GM12878 (cell line): ENCODE measurements around the gene BMPR1B. TPM values are rescaled to one million over a fixed set of nuclear protein-coding genes. Genes with fewer than 3 reads are reported as not detected.

Experiments
- ATAC-seq: fragments of 200-7000 bp; cut with Tn5 transposase; 3 replicates; pipeline ENCODE4 v1.9.1; 2020; ENCODE audit warnings: mild to moderate bottlenecking, moderate library complexity
- BruUV-seq: library from RNA; stranded (reverse); fragments of 400-500 nt; replicated peaks from 2 replicates; lab custom pipeline; 2021; lab: Mats Ljungman, UMichigan
- CTCF ChIA-PET: fragments of 300-600 bp; sonication (Branson Sonifier 250); formaldehyde crosslinking; extraction: SDS; loops from one replicate; lab custom pipeline; 2021; ENCODE audit warnings: inconsistent platforms; lab: Yijun Ruan, JAX
- POLR2A ChIA-PET: fragments of 350-600 bp; formaldehyde crosslinking; extraction: SDS; loops from one replicate; lab custom pipeline; 2021; ENCODE audit warnings: inconsistent platforms; lab: Charles Lee
- RAD21 ChIA-PET: fragments of 300-600 bp; sonication (Branson Sonifier 250); formaldehyde crosslinking; loops from one replicate; lab custom pipeline; 2023; ENCODE audit warnings: antibody characterized with exemption; ENCODE audit not compliant: unreplicated experiment; lab: Charles Lee
- SMC1A ChIA-PET: fragments of 300-600 bp; sonication (Branson Sonifier 250); formaldehyde crosslinking; loops from one replicate; lab custom pipeline; 2023; ENCODE audit not compliant: unreplicated experiment, uncharacterized antibody; lab: Charles Lee
- DNase-seq: peaks from one replicate; pipeline ENCODE4 v3.0.0-alpha.2; 2011; ENCODE audit warnings: low read depth, low spot score
- FAIRE-seq: peaks from 3 replicates; lab custom pipeline; 2011; peaks lifted over from hg19 to GRCh38; lab: Jason Lieb, UNC
- H2AFZ ChIP-seq: 2 replicates; pipeline ENCODE4 v1.6.0; 2011; ENCODE audit warnings: low read depth, low read length, control low read depth; ENCODE audit not compliant: control insufficient read depth
- H3K27ac ChIP-seq: 2 replicates; pipeline ENCODE4 v1.5.1; 2011; ENCODE audit warnings: control low read depth; ENCODE audit not compliant: control insufficient read depth, insufficient read depth
- H3K27me3 ChIP-seq, 2 experiments: replicated peaks in 1 of 2; 2 replicates each; pipeline versions ENCODE4 v1.6.0 to v1.6.1; 2011; ENCODE audit warnings: low read length in 1 of 2; ENCODE audit not compliant: control insufficient read depth in 2 of 2, insufficient read depth in 2 of 2
- H3K36me3 ChIP-seq, 2 experiments: 2 replicates each; pipeline ENCODE4 v1.5.1; 2011; ENCODE audit warnings: low read length in 1 of 2; ENCODE audit not compliant: control insufficient read depth in 2 of 2, insufficient read depth in 2 of 2
- H3K4me1 ChIP-seq: 2 replicates; pipeline ENCODE4 v1.6.1; 2011; ENCODE audit warnings: mild to moderate bottlenecking, low read length, moderate library complexity, mixed read lengths; ENCODE audit not compliant: control insufficient read depth, insufficient read depth
- H3K4me2 ChIP-seq: 2 replicates; pipeline ENCODE4 v1.6.0; 2011; ENCODE audit warnings: control low read depth; ENCODE audit not compliant: control insufficient read depth, insufficient read depth
- H3K4me3 ChIP-seq: fragments of 200-600 bp; sonication (generic); 2 replicates; pipeline ENCODE4 v1.5.1; 2016
- H3K79me2 ChIP-seq: 2 replicates; pipeline ENCODE4 v1.6.0; 2011; ENCODE audit warnings: low read length; ENCODE audit not compliant: control insufficient read depth, insufficient read depth
- H3K9ac ChIP-seq: 2 replicates; pipeline ENCODE4 v1.8.0; 2011; ENCODE audit warnings: low read length, control low read depth, mixed read lengths; ENCODE audit not compliant: control insufficient read depth, insufficient read depth
- H3K9me3 ChIP-seq: replicated peaks from 3 replicates; pipeline ENCODE4 v1.5.1; 2011; ENCODE audit warnings: mild to moderate bottlenecking, low read length; ENCODE audit not compliant: control insufficient read depth, insufficient read depth
- H4K20me1 ChIP-seq: 2 replicates; pipeline ENCODE4 v1.6.0; 2011; ENCODE audit not compliant: control insufficient read depth, insufficient read depth
- BHLHE40 ChIP-seq, 2 experiments: fragments of 450-650 bp in 1 of 2; IDR thresholded peaks; 2 replicates each; pipeline ENCODE4 v1.6.1; 2011 to 2017; ENCODE audit warnings: low read depth in 2 of 2, borderline replicate concordance in 1 of 2, improper control_type of control experiment in 1 of 2, low read length in 1 of 2, mild to moderate bottlenecking in 1 of 2
- CREB1 ChIP-seq: IDR thresholded peaks from 2 replicates; pipeline ENCODE4 v1.6.1; 2012; ENCODE audit warnings: low read depth, mild to moderate bottlenecking, inconsistent platforms
- DPF2 ChIP-seq: fragments of 450-650 bp; IDR thresholded peaks from 2 replicates; pipeline ENCODE4 v1.6.1; 2017; ENCODE audit warnings: mild to moderate bottlenecking
- GABPA ChIP-seq: IDR thresholded peaks from 2 replicates; pipeline ENCODE4 v1.6.1; 2014; ENCODE audit warnings: antibody characterized with exemption, low read depth, mild to moderate bottlenecking, inconsistent platforms
- HDAC6 ChIP-seq: fragments of 200-600 bp; sonication (generic); IDR thresholded peaks from one replicate; pipeline ENCODE4 v1.8.0; 2017; ENCODE audit warnings: antibody characterized with exemption; ENCODE audit not compliant: unreplicated experiment
- IKZF2 ChIP-seq, 2 experiments: fragments of 450-650 bp; IDR thresholded peaks; 2 replicates each; pipeline ENCODE4 v1.6.1; 2017; ENCODE audit warnings: mild to moderate bottlenecking in 2 of 2, moderate library complexity in 2 of 2
- NFYA ChIP-seq: IDR thresholded peaks from 2 replicates; pipeline ENCODE4 v1.6.1; 2011; ENCODE audit warnings: low read depth, mild to moderate bottlenecking, low read length, improper control_type of control experiment, borderline replicate concordance
- PAX5 ChIP-seq: IDR thresholded peaks from 2 replicates; pipeline ENCODE4 v1.6.1; 2011; ENCODE audit warnings: low read depth, low read length, borderline replicate concordance
- PAX8 ChIP-seq: fragments of 450-650 bp; IDR thresholded peaks from 2 replicates; pipeline ENCODE4 v1.6.1; 2017; ENCODE audit warnings: mild to moderate bottlenecking, moderate library complexity
- SRF ChIP-seq, 2 experiments: IDR thresholded peaks; 2 replicates each; pipeline ENCODE4 v1.6.1; 2011; ENCODE audit warnings: low read depth in 2 of 2, low read length in 2 of 2, mild to moderate bottlenecking in 1 of 2, moderate library complexity in 1 of 2
- STAT3 ChIP-seq: IDR thresholded peaks from 2 replicates; pipeline ENCODE4 v1.6.1; 2011; ENCODE audit warnings: low read depth, low read length, improper control_type of control experiment
- SUZ12 ChIP-seq: fragments of 200-600 bp; sonication (generic); IDR thresholded peaks from one replicate; pipeline ENCODE4 v1.6.1; 2018; ENCODE audit warnings: antibody characterized with exemption, mild to moderate bottlenecking; ENCODE audit not compliant: unreplicated experiment
- TAF1 ChIP-seq: IDR thresholded peaks from 2 replicates; pipeline ENCODE4 v1.6.1; 2011; ENCODE audit warnings: mild to moderate bottlenecking, low read depth, low read length, borderline replicate concordance
- TCF7 ChIP-seq: IDR thresholded peaks from 2 replicates; pipeline ENCODE4 v1.6.1; 2014; ENCODE audit warnings: antibody characterized with exemption, borderline replicate concordance
- WGBS: methylation state at CpG from one replicate; pipeline ENCODE4 v1.1.6; 2016; ENCODE audit warnings: low lambda C conversion rate; ENCODE audit not compliant: insufficient replicate concordance, insufficient coverage; ENCODE audit errors: missing lambda C conversion rate; 5-methylcytosine and 5-hydroxymethylcytosine counted together
- in situ Hi-C: fragments of 300-500 bp; cut with MboI; formaldehyde crosslinking; loops from 9 replicates; pipeline ENCODE4 v1.14.3; 2018; ENCODE audit warnings: mixed read lengths
- intact Hi-C: fragments of 100-400 bp; cut with micrococcal nuclease; formaldehyde crosslinking; loops from one replicate; pipeline ENCODE4 v1.14.2; 2022; ENCODE audit not compliant: unreplicated experiment
- polyA plus RNA-seq, 11 experiments: library from polyadenylated mRNA; depleted of rRNA in 4 of 11; unstranded in 6 of 11; stranded (reverse) in 5 of 11; fragments of >200 nt; fragmentation: Nextera tagmentation in 4 of 11; fragmentation: Illumina TruSeq in 1 of 11; extraction: Ambion mirVana in 4 of 11; extraction: Trizol in 1 of 11; gene quantifications; 1 replicate in 1 of 11; 2 replicates in 10 of 11; pipeline versions ENCODE4 v1.2.1 to v1.2.3, GENCODE V29; 2011 to 2016; ENCODE audit warnings: inconsistent platforms in 2 of 11, missing spikeins in 2 of 11, low read depth in 1 of 11
- total RNA-seq, 4 experiments: library from RNA; depleted of rRNA in 3 of 4; stranded (reverse); fragments of >200 nt in 3 of 4; fragmentation: Illumina TruSeq in 1 of 4; extraction: Trizol in 1 of 4; gene quantifications; 2 replicates each; pipeline versions ENCODE4 v1.2.1 to v1.2.3, GENCODE V29; 2013 to 2021
- TF ChIP-seq, protein P1 (sequence below): fragments of 450-650 bp; IDR thresholded peaks from 2 replicates; pipeline ENCODE4 v1.6.1; 2017; ENCODE audit warnings: antibody characterized with exemption, mild to moderate bottlenecking, moderate library complexity
- TF ChIP-seq, protein P2 (sequence below): fragments of 150-350 bp; IDR thresholded peaks from 2 replicates; pipeline ENCODE4 v1.6.1; 2014; ENCODE audit warnings: mild to moderate bottlenecking, low read depth, low read length
- TF ChIP-seq, protein P3 (sequence below): fragments of 450-650 bp; IDR thresholded peaks from 2 replicates; pipeline ENCODE4 v1.6.1; 2017; ENCODE audit warnings: low read depth, mild to moderate bottlenecking, moderate library complexity

BMPR1B gene
- total and polyA plus RNA-seq, 10 of the 15 experiments (the other 5 are each of a cell fraction or from before 2014, with no cell fraction given): not detected

DNA sequence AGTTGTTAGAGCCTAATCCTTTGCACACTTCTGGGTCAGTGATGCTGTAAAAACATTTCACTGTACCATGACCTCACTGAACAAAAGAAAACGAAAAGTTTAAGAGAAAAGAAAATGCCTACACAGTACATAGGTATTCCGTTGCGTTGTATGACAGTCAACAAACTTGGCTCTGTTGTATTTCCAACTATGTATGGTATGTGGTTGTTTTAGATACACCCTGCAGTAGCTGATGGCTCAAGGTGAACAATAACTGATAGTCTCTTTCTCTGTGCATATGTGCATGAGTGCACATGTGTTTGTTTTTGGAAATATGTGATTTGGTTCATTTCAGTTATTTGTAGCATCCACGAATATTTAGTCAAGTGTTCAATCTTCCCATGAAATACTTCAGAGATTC is 176.0 kb downstream of the BMPR1B start (continued):
- TF ChIP-seq, protein P1, sequence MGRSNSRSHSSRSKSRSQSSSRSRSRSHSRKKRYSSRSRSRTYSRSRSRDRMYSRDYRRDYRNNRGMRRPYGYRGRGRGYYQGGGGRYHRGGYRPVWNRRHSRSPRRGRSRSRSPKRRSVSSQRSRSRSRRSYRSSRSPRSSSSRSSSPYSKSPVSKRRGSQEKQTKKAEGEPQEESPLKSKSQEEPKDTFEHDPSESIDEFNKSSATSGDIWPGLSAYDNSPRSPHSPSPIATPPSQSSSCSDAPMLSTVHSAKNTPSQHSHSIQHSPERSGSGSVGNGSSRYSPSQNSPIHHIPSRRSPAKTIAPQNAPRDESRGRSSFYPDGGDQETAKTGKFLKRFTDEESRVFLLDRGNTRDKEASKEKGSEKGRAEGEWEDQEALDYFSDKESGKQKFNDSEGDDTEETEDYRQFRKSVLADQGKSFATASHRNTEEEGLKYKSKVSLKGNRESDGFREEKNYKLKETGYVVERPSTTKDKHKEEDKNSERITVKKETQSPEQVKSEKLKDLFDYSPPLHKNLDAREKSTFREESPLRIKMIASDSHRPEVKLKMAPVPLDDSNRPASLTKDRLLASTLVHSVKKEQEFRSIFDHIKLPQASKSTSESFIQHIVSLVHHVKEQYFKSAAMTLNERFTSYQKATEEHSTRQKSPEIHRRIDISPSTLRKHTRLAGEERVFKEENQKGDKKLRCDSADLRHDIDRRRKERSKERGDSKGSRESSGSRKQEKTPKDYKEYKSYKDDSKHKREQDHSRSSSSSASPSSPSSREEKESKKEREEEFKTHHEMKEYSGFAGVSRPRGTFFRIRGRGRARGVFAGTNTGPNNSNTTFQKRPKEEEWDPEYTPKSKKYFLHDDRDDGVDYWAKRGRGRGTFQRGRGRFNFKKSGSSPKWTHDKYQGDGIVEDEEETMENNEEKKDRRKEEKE: no peak
- TF ChIP-seq TCF7: no peak
- no peak for TF ChIP-seq SUZ12
- no peak for TF ChIP-seq PAX5
- no peak for TF ChIP-seq SRF (IDR thresholded peaks at IDR 0.05; ENCODE audit: low read depth in 2 of 2, low read length in 2 of 2)
- TF ChIP-seq CREB1: no peak

DNA sequence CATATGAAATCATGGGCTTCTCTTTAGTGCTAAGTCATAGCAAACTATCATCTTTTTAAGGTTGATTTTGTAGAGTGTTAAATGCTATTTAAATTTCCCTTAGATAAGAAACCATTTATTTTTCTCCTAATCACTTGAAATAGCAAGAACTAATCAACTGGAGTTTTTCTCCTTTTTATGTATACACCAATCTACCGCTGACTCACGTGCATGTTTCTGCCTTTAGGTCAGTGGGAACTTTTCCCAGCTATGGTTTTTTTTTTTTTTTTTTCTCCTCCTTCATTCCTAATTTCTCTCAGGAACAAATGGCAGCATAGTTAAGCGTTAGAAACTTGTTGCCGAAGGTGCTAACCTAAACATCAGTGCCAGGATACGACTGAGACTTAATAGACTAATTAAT is 176.4 kb downstream of the BMPR1B start:
- in situ Hi-C loops (no loop called here), intact Hi-C loops (no loop called here)
- Histone ChIP-seq H3K9me3 (no peaks in the 10 kb centered on the region), H3K4me1 (no peaks in the 10 kb centered on the region), H4K20me1 (no peaks in the 10 kb centered on the region), H3K4me2 (no peak overlapping the region), H2AFZ (no peak overlapping the region), H3K9ac (no peak overlapping the region), H3K79me2 (no peaks in the 10 kb centered on the region), H3K36me3 (no peaks in the 10 kb centered on the region), H3K4me3 (no peak overlapping the region), H3K27me3 (no peaks in the 10 kb centered on the region), H3K27ac (no peak overlapping the region)
- DNase-seq (no peak), ATAC-seq (no peak), FAIRE-seq (no peak)
- ChIA-PET RAD21 (no interaction called here), CTCF (no interaction called here), SMC1A (no interaction called here), POLR2A (no interaction called here)
- 21% methylated on average over 5 of the region's 5 CpGs for WGBS
- BruUV-seq: no TSS peak
- TF ChIP-seq DPF2 (no peak), GABPA (no peak), IKZF2 (IDR thresholded peaks at IDR 0.05) (no peak), TAF1 (no peak), SRF (IDR thresholded peaks at IDR 0.05; ENCODE audit: low read depth in 2 of 2, low read length in 2 of 2) (no peak), TCF7 (no peak), STAT3 (no peak), HDAC6 (no peak), PAX8 (no peak), NFYA (no peak), BHLHE40 (IDR thresholded peaks at IDR 0.05; ENCODE audit: borderline replicate concordance in 1 of 2, low read depth in 2 of 2, low read length in 1 of 2) (no peak)
- TF ChIP-seq, protein P2, sequence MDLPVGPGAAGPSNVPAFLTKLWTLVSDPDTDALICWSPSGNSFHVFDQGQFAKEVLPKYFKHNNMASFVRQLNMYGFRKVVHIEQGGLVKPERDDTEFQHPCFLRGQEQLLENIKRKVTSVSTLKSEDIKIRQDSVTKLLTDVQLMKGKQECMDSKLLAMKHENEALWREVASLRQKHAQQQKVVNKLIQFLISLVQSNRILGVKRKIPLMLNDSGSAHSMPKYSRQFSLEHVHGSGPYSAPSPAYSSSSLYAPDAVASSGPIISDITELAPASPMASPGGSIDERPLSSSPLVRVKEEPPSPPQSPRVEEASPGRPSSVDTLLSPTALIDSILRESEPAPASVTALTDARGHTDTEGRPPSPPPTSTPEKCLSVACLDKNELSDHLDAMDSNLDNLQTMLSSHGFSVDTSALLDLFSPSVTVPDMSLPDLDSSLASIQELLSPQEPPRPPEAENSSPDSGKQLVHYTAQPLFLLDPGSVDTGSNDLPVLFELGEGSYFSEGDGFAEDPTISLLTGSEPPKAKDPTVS: no peak
- TF ChIP-seq, protein P3, sequence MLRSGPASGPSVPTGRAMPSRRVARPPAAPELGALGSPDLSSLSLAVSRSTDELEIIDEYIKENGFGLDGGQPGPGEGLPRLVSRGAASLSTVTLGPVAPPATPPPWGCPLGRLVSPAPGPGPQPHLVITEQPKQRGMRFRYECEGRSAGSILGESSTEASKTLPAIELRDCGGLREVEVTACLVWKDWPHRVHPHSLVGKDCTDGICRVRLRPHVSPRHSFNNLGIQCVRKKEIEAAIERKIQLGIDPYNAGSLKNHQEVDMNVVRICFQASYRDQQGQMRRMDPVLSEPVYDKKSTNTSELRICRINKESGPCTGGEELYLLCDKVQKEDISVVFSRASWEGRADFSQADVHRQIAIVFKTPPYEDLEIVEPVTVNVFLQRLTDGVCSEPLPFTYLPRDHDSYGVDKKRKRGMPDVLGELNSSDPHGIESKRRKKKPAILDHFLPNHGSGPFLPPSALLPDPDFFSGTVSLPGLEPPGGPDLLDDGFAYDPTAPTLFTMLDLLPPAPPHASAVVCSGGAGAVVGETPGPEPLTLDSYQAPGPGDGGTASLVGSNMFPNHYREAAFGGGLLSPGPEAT: no peak
